ENCODE results near the gene S100A14.
"Not testable (repeated sequence)": the region's sequence is repeated elsewhere in the genome, so short reads cannot be mapped to it uniquely, and the experiment has no call there.

S100A14 gene

DNA sequence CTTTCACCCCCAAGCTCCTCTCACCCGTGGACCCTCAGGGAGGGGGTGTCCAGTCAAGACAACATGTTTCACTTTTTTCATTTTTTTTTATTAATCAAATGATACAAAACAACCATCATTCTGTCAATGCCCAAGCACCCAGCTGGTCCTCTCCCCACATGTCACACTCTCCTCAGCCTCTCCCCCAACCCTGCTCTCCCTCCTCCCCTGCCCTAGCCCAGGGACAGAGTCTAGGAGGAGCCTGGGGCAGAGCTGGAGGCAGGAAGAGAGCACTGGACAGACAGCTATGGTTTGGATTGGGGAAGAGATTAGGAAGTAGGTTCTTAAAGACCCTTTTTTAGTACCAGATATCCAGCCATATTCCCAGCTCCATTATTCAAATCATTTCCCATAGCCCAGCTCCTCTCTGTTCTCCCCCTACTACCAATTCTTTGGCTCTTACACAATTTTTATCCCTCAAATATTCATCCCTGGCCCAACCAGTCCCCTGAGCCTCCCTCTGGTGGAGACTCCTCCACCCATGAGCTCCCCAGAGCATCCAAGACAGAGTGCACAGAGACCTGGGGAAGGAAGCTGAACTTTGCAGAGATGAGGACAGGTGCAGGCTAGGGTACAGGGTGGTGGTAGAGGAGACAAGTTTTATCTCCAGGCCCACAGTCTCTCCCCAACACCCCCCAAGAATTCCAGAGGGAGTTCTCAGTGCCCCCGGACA, 1.8 kb downstream of the S100A14 start:
- DNase-seq: no peak

DNA sequence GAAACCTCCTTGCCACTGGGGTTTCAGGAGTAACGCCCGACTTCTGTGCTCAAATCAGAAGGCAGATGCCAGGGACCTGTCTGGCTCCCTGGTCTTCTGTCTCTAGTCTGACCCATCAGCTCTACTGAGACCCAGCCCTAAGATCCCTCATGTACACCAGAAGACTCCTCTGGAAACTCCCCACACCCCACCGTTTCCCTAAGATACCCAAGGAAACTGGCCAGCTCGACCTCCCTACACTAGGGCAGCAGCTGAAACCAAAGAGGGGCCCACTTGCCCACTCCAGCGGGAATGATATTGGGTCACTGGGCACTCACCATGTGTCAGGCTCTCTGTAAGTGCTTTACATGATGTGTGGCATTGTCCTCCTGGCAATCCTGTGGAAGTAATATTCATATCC, 2.7 kb downstream of the S100A14 start:
- DNase-seq: no peak

DNA sequence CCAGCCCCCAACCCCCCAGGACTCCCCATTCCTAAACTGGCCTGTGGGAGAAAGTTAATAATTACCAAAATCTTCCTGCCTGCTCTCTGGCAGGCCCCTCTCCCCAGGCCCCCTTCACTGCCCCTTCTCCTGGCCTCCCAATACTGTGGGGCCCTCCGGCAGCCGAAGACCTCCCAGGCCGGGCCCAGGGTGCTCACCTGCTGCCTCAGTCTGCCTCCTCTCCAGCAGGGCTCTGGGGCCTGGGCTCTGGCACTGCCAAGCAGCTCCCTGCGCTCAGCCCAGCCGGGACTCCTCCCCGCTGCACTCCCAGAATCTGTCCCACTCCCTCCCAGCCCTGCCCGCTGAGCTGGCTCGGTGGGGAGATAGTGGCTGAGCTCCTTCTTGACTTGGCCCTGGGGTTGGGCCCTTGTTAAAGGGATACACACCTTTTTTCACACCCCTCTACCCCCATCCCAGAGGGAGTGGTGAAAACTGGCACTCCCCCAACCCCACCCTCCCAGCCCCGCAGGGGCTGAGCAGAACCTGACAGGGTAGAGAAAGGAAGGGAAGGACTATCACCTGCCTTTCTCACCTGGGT, 3.3 kb downstream of the S100A14 start, which contains the start of gene S100A16:
S100A16 (minus strand) TSS at position 383 of the 577 bp plus-strand sequence. CDS start 4,986 bp downstream, outside the sequence.
- DNase-seq: no peak

DNA sequence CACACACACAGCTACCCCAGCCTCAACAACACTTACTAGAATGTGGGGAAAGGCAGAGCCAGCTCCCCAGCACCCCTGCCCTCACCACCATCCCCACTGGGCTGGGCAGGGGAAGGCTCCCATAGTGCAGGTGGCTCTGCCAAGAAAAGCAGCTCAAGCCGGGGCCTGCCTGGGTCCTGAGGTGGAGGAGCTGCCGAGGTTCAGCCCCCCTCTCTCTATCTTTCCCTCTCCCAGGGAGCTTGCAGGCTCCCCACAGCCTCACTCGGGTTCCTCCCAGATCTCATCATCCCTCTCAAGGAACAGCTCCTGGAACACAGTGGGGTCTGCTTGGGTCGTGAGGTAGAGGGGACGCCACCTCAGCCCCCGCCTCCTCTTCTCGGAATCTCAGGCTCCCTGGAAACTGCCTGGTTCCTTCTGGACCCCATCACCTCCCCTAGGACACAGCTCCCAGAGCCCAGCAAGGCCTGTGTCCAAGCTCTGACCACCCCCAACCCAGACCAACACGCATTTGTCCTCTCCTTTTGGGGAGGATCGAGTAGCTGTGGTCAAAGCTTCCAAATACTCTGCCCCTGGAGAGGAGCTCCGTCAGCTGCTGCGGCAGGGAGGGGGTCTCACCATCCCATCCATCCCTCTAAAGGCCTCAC, 3.9 kb downstream of the S100A14 start:
- DNase-seq: no peak

DNA sequence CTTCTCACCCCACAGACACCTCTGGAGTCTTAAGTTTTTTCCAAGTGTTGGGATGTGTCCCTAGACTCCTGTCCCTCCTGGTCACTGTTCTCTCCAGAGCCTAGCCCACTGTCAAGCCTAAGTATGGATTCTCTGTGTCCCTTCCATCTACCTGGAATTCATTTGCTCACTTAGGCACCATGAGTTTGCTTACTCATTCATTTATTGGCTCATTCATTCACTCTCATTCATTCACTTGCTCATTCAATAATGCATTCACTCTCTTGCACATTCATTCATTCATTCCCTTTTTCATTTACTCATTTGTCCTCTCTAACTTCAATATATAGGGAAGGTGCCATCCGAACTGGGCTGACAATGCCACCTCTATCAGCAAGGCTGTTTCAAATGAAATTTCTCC, 4.8 kb downstream of the S100A14 start:
- DNase-seq: no peak

DNA sequence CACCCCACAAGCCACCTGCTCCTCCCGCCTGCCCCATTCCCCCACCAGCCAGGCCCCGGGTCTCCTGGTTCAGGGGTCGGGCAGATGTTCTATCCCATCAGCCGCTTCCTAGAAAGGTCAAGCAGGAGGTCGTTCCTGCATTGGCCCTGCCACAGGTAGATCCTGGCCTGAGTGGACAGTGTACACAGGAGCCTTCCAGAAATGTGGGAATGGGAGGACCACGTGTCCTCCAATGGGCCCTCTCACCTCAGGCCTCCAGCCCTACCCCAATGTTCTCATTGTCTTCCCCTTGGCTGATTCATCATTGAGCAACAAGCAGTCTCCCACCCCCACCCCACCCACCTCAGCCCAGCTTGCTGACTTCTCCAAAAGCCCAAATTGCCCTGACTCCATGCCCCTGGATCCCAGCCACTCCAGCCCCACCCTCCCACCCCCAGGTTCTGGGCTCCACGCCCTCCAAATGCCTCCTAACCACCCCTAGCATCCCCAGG, 5.3 kb downstream of the S100A14 start:
- DNase-seq: no peak

DNA sequence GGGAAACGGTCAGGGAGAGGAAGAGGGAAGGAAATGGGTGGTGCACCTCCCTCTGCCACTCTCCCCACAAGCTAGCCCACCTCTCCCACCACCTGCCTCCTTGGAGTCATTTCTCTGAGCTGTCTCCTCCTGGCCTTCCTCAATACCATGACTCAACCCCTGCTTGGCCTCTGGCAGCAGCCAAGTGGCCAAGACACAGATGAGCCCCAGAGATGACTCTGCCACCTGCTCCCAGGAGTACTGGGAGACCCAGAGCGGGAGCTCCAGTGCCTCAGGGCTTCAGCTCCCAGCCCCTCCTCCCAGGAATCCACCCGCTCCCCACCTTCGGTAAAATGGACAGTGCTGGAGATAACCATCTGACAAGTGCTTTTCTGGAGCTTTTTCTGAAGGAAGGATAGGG, 5.8 kb downstream of the S100A14 start:
- DNase-seq: no peak

DNA sequence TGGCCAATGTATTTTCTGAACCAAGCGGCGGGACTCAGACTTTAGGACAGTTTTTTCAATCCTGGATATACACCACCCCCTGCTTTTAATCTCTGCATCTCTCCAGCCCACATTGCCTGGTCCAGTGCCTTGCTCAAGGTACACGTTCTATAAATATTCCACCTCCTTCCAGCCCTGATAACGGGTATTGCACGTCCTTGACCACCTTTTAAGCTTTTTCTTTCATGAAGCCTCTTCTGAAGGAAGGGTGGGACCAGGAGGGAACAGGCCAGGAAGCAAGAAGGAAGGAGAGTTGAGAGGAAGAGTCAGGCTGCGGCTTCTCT, 6.6 kb downstream of the S100A14 start:
- no peak for DNase-seq

DNA sequence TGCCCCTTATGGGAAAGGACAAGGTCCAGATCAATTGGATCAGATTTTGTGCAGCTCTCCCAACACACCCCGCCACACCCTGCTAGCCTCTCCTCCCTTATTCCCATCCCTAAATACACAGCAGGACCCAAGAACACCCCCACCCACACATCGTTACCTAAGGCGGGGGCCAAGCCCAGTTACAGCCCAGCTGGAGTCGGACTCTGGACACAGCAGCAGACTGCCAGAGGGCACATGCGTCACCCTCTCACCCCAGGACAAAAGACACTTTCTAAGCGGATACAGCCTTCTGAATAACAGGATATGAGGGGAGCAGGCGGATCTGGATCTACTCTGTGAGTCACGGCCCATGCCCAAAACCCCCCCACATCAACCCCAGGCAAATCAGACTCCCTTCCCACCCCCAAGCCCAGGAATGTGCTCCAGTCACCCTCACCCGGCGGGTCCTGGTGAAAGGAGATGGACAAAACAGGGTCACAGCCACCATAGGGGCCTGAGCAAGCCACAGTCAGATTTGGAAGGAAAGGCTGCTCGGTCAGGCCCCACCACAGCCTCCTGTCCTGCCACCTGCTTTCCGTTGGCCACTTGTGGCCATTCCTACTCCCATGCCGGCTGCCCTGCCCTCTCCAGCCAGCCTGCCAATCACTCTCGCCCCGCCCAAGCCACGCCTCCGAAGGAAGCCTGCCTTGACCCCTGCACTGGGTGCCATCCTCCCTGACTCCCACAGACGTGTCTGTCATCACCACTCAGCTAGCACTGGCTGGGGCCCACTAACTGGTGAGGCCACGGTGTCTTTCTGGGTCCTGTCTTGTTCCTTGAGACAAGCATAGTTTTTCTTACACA, 7.2 kb downstream of the S100A14 start:
- DNase-seq: no peak

DNA sequence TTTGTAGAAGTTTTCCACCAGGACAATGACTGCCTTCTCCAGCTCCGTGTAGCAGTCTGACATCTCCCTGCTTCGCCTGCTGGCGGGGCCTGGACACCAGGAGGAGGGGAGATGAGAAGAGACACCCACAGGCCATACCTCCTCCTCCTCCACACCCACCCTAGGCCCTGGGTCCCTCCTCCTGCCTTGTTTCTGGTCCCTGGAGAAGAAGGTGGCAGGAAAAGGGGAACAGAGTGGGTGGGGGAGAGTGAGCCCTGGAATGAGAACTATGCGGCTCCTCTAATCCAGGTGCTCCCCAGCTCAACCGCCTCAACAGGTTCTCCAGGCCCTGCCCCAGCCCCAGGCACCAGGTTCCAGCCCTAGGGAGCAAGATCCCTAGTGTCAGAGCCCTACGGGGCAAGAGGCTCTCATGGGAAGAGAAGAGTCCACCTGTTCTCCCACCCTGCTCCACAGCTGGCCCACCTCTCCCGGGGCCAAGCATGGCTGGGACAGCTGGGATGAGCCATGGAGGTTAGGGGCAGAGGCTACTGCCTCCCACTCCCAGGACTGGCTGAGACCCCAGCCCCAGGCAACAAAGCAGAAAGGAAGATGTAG, 7.9 kb downstream of the S100A14 start:
- no peak for DNase-seq

DNA sequence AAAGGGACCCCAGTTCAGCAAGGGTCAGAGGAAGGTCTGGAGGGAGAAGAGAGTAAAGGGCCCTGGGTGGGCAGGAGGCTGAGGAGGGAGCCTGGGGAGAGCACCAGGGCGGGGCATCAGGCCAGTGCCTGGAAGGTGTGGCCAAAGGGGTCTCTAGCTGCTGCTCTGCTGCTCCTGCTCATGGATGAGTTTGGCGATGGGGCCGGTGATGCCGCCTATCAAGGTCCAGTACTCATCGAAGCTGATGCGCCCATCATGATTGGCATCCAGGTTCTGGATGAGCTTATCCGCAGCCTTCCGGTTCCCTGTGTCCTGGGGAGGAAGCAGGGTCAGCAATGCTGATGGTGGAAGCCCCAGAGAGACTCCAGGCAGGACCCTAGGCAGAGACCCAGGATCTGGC, 8.7 kb downstream of the S100A14 start:
- DNase-seq: no peak

DNA sequence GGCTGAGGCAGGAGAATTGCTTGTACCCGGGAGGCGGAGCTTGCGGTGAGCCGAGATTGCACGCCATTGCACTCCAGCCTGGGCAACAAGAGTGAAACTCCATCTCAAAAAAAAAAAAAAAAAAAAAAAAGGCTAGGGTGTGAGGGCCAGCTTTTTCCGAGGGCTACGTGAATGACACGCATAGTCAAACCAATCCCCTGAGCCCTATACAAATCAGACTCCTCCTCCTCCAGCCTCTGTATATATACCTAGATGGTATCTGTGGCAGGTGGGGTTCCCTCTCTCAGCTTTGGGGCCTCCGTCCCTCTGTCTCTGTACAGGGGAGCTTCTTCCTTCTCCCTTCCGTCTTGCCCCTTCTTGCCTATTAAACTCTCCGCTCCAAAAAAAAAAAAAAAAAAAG, 9.9 kb downstream of the S100A14 start:
- DNase-seq: no peak

DNA sequence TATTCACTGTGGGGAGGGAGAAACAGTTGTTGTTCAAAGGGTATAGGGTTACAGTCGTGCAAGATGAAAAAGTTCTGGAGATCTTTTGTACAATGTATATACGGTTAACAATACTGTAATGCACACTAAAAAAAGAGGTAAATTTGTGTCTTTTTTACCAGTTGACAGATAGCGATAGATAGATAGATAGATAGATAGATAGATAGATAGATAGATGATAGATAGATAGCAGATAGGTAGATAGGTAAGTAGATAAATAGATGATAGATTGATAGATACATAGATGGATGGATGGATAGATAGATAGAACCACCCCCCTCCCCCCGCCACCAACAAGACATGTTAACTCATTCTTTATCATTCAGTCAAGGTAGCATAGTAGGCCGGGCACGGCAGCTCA, 13.4 kb downstream of the S100A14 start:
- DNase-seq: no peak

DNA sequence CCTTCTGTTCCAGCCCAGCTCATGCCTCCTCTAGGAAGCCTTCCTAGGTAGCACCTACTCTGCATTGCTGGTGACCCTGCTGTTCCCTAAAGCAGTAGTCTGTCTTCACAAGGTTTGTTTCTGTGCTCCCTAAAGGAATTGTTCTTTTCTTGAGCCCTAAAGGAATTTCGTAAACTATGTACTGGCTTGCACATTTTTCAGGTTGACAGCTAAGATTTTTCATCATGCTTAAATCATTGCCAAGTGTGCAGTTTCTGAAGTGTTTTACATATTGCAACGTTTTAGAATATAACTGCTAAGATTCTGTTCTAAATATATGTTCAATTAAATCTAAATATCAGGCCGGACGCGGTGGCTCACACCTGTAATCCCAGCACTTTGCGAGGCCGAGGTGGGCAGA, 16.3 kb downstream of the S100A14 start:
- no peak for DNase-seq

DNA sequence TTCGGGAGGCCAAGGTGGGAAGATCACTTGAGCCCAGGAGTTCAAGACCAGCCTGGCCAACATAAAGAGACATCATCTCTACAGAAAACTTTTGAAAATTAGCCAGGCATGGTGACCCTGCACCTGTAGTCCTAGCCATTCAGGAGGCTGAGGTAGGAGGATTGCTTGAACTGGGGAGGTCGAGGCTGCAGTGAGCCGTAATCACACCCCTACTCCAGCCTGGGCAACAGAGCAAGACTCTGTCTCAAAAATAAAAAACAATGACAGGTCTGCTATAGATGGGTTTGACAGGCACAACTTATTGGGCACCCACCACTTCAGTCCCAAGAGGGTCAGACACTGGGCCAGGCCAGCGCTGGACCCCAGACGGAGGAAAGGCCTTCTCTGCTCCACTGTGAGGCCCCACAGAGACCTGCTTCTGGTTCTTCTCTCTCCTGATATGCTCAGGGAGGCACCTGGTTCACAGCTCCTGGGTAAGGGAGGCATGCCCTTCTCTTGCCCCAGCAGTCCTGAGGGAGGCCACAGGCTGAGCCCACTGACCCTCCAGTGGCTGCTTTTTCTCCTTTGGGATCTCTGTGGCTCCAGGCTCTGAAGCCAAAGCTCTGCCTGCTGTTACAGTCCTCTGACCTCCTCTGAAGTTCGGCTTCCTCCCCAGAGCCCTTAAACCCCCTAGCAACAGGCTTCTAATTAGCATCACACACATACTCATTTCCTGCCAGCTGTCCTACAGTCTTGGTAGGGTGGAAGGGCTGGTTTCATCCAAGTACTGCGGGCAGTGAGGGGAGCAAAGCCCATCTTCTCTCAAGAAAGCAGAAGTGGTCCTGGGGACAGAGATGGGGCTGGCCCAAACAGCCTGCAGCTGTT, 17.6 kb downstream of the S100A14 start:
- no peak for DNase-seq

DNA sequence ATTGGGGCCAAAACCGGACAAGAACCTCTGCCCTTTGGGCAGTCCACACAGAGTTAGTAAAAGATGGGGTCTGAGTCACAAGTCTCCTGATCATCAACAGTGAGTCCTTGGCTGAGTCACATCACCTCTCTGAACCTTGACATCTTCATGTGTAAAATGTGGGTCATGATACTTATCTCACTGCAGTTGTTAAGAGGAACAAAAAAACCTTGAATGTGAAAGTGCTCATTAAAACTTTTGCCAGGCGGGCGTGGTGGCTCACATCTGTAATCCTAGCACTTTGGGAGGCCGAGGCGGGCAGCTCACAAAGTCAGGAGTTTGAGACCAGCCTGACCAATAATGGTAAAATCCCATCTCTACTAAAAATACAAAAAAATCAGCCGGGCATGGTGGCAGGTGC, 18.9 kb downstream of the S100A14 start:
- DNase-seq: no peak

DNA sequence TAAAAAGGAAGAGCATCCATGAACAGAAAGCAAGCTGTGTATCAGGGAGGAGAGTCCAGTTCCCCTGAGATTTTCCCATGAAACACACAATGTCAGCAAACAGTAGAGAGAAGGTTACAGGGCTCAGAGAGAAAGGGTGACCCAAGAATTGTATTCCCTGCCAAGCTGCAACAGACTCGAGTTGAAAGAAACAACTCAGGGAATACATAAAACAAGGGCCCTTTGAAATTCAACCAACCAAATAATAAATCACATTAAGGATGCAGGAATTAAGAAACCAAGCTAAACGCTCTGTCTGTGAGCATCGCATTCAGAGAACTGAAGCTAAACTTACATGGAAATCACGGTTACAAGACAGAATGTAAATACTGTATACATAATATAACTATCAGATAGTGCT, 23.4 kb downstream of the S100A14 start:
- no peak for DNase-seq

DNA sequence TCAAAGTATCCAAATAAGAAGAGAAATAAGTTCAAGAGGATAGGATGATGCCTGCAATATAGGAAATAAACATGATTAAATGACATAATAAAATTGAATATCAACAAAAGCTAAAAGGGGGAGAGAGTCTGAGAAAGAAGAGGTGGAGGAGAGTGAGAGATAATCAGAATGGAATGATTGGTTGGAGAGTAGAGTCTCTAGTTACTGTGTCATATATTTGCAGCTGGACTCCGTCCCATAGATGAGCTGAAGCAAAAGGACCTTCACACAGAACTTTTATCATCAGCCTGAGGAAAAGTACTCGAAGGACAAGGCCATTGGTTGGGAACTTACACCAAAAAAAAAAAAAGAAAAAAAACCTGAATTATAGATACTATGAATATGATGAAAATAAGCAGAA, 27.6 kb downstream of the S100A14 start:
- DNase-seq: no peak

DNA sequence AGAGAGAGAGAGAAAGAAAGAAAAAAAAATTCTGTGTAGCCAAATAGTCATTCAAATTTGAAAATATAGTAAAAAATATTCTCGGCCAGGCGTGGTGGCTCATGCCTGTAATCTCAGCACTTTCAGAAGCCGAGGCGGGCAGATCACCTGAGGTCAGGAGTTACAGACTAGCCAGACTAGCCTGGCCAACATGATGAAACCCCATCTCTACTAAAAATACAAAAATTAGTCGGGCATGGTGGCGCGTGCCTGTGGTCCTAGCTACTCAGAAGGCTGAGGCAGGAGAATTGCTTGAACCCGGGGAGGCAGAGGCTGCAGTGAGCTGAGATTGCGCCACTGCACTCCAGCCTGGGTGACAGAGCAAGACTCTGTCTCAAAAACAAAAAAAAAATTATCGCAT, 28.1 kb downstream of the S100A14 start:
- not testable (repeated sequence) for DNase-seq

DNA sequence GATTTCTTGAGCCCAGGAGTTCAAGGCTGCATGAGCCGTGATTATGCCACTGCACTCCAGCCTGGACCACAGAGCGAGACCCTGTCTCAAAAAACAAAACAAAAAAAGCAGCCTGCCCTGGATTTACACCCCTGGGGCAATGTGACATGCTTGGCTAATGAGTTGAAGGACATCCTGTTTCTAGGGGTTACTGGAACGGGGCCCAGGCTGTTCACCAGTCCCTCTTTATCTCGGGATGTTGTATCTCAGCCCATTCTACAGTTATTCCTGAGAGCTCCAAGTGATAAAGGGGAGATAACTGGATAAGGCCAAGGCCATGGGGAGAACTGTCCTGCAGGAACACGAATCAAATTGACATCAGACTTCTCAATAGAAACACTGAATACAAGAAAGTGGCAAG, 28.8 kb downstream of the S100A14 start:
- DNase-seq: no peak

DNA sequence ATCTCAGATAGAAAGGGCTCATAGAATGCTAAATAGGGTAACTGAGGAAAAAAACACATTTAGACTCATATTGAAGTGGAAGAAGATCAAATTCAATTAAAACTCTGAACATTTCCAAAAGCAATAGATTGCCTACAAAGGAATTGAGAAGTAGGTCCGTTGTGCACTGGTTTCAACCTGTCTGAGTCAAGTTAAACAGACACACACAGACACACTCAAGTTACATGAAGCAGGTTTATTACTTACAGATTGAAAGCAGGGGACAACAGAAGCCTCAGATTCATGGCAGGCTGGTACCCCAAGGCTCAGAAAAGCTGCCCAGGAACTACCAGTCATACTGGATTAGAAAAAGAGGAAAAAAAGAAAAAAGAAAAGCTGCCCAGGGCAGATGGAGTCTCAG, 29.8 kb downstream of the S100A14 start:
- DNase-seq: no peak

DNA sequence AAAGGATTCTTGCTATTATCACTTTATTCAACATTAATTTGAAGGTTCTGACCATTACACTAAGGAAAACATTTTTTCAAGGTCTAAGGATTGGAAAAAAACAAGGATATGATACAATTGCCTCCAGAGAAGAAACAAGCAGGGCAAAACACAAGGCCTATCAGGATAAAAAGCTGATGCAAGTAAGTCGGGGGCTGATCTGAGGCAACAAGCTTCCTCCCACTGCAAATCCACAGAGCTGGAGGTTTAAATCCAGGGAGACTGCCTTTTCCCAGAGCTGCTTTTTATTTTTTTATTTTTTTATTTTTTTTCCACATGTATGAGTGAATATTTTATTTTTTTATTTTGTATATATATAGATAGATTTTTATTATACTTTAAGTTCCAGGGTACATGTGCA, 31.1 kb downstream of the S100A14 start:
- DNase-seq: no peak

Data from stimulated activated CD4-positive, alpha-beta T cell treated with anti-CD3 and anti-CD28 coated beads, Interleukin-12 subunit alpha, Interleukin-12 subunit beta, amount 100 ng/mL, for 4 hours (primary cell).